ENCODE results near the gene CCDC116.

DNA sequence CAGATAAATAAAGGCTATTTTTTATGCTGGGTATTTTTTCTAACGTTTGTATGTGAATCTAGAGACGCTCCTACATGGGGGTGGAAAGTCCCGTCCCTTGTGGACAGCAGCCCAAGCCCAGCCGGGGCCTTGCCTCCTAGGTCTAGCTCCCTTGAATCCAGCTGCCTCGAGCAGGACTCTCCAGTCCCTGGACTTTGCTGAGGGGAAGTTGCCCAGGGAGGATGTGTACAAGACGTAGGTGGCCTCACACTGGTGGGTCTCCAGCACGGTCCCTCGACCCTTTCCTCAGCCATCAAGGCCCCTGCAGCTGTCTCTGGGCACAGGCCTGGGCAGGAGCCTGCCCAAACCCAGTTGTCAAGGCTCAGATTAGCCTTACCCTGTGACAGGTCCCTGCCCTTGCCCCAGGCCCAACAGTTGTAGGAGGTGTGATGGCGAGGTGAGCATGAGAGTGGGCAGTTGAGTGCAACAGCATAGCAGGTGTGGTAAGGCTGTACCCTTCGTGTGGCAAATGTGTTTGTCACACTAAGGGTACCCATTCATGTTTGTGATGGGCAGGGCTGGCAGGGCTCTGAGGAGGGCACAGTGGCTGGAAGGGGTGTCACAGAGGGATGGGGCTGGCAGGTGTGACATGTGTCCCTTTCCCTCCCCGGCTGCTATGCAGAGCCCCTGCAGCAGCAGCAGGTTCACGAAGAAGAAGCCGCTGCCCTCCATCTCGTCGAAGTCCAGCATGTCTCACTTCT lies 3.4 kb downstream of the CCDC116 start:
- TF ChIP-seq, protein P1, sequence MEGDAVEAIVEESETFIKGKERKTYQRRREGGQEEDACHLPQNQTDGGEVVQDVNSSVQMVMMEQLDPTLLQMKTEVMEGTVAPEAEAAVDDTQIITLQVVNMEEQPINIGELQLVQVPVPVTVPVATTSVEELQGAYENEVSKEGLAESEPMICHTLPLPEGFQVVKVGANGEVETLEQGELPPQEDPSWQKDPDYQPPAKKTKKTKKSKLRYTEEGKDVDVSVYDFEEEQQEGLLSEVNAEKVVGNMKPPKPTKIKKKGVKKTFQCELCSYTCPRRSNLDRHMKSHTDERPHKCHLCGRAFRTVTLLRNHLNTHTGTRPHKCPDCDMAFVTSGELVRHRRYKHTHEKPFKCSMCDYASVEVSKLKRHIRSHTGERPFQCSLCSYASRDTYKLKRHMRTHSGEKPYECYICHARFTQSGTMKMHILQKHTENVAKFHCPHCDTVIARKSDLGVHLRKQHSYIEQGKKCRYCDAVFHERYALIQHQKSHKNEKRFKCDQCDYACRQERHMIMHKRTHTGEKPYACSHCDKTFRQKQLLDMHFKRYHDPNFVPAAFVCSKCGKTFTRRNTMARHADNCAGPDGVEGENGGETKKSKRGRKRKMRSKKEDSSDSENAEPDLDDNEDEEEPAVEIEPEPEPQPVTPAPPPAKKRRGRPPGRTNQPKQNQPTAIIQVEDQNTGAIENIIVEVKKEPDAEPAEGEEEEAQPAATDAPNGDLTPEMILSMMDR (IDR thresholded peaks at IDR 0.05): no peak
- TF ChIP-seq EP300 (IDR thresholded peaks at IDR 0.05): no peak
- TF ChIP-seq POLR2A (IDR thresholded peaks at IDR 0.05): no peak
